Measurements from ENCODE around the gene GP9. TPM values are rescaled to one million over a fixed set of nuclear protein-coding genes. Genes with fewer than 3 reads are reported as not detected.

Gene GP9
- total RNA-seq, 1 experiment from 2014 or later, result not detected

GRCh38 chr3:129058441-129059200, 2.0 kb upstream of the GP9 start:
- Histone ChIP-seq H3K79me1 (ENCODE audit: insufficient read depth, low read depth, low read length, poor library complexity, severe bottlenecking) (no peaks in the 10 kb centered on the region), H3K79me2 (ENCODE audit: insufficient read depth, low read length) (no peaks in the 10 kb centered on the region), H2BK120ac (ENCODE audit: low read depth, low read length, poor library complexity, severe bottlenecking) (no peak overlapping the region), H3T11ph (ENCODE audit: low read length) (no peak overlapping the region), H2BK12ac (ENCODE audit: insufficient read length, low read depth, low read length) (no peak overlapping the region), H3K18ac (ENCODE audit: insufficient read length, low read depth, low read length) (no peak overlapping the region), H3K27ac (ENCODE audit: insufficient read length, low read depth, low read length) (no peak overlapping the region), H3K56ac (ENCODE audit: insufficient read length, low read depth, low read length) (no peak overlapping the region), H4K8ac (replicated peaks; ENCODE audit: insufficient read length, low read depth, low read length) (no peak overlapping the region), H4K5ac (ENCODE audit: insufficient read length, low read depth, low read length) (no peak overlapping the region), H3K9me3 (ENCODE audit: control insufficient read depth, low read depth, low read length) (no peaks in the 10 kb centered on the region), H3K4me2 (ENCODE audit: insufficient read depth, insufficient read length, low read length) (no peak overlapping the region), H3K23ac (ENCODE audit: insufficient read length, low read depth, low read length) (no peak overlapping the region), H2BK20ac (ENCODE audit: low read depth, low read length, poor library complexity, severe bottlenecking) (no peak overlapping the region), H2AK5ac (ENCODE audit: insufficient read length, low read length) (no peak overlapping the region), H3K4ac (ENCODE audit: low read depth, low read length) (no peak overlapping the region), H3K27me3 (ENCODE audit: insufficient read depth, low read length) (no peaks in the 10 kb centered on the region), H4K91ac (ENCODE audit: insufficient read length, low read depth, low read length) (no peak overlapping the region), H2BK5ac (ENCODE audit: insufficient read length, low read length) (no peak overlapping the region), H2BK15ac (ENCODE audit: low read depth, low read length) (no peak overlapping the region), H3K4me1 (ENCODE audit: insufficient read depth, low read length) (no peaks in the 10 kb centered on the region), H3K9ac (ENCODE audit: extremely low read depth, insufficient read length, low read length) (no peak overlapping the region), H2AFZ (ENCODE audit: low read length) (no peak overlapping the region), H3K14ac (ENCODE audit: insufficient read depth, low read length) (no peak overlapping the region), H3K23me2 (ENCODE audit: insufficient read length, low read depth, low read length, poor library complexity, severe bottlenecking) (no peaks in the 10 kb centered on the region), H4K20me1 (ENCODE audit: control insufficient read depth, insufficient read depth, insufficient read length) (no peaks in the 10 kb centered on the region)
- no peak overlapping the region; a peak in 1 of 5 replicates for H3K4me3 Mint-ChIP-seq
- WGBS (ENCODE audit: extremely low coverage, insufficient read length, low lambda C conversion rate), result no CpG with 5 or more reads among the region's 4 CpGs
- TF ChIP-seq CTCF (conservative IDR thresholded peaks at IDR 0.05), result no peak
- H3K9me3 Mint-ChIP-seq, result no peaks in the 10 kb centered on the region; a peak in 1 of 5 replicates
- no peak for DNase-seq
- no peaks in the 10 kb centered on the region for H3K36me3 Mint-ChIP-seq (ENCODE audit: insufficient read depth in 1 of 3, low read depth in 3 of 3)
- peaks cover 9% of the 10 kb centered on the region for H3K27me3 Mint-ChIP-seq (ENCODE audit: low read depth)
- H3K27ac Mint-ChIP-seq, result peak overlapping the region in 1 of 3 experiments; percentile 77; a peak in 1 of 7 replicates
- H3K4me1 Mint-ChIP-seq, result peaks cover 2 to 8% of the 10 kb centered on the region in 2 experiments; a peak in 3 of 4 replicates

Data from H9 (cell line).